H9 (cell line): ENCODE data around the gene SHB. TPM values are rescaled to one million over a fixed set of nuclear protein-coding genes. Genes with fewer than 3 reads are reported as not detected.

Experiments used
- DNase-seq: peaks from one replicate; pipeline ENCODE4 v3.0.0-alpha.2; 2017
- H2AFZ ChIP-seq: one replicate; pipeline ENCODE4 v1.6.1; 2013; ENCODE audit warnings: mild to moderate bottlenecking, low read length, control low read depth, moderate library complexity
- H2AK5ac ChIP-seq: 2 replicates; pipeline ENCODE4 v1.6.1; 2013; ENCODE audit warnings: low read length, control low read depth, mixed read lengths; ENCODE audit not compliant: insufficient read length
- H2BK120ac ChIP-seq: one replicate; pipeline ENCODE4 v1.6.1; 2013; ENCODE audit warnings: low read depth, mild to moderate bottlenecking, low read length, control low read depth, inconsistent platforms; ENCODE audit not compliant: poor library complexity, severe bottlenecking
- H2BK12ac ChIP-seq: 2 replicates; pipeline ENCODE4 v1.6.1; 2013; ENCODE audit warnings: low read length, control low read depth, mixed read lengths, low read depth; ENCODE audit not compliant: insufficient read length
- H2BK15ac ChIP-seq: 2 replicates; pipeline ENCODE4 v1.6.1; 2013; ENCODE audit warnings: low read depth, low read length, control low read depth
- H2BK20ac ChIP-seq: one replicate; pipeline ENCODE4 v1.6.1; 2013; ENCODE audit warnings: low read depth, mild to moderate bottlenecking, low read length, control low read depth, inconsistent platforms; ENCODE audit not compliant: poor library complexity, severe bottlenecking
- H2BK5ac ChIP-seq: 2 replicates; pipeline ENCODE4 v1.6.1; 2013; ENCODE audit warnings: low read length, control low read depth, mixed read lengths; ENCODE audit not compliant: insufficient read length
- H3K14ac ChIP-seq: 2 replicates; pipeline ENCODE4 v1.6.1; 2013; ENCODE audit warnings: low read length, control low read depth; ENCODE audit not compliant: insufficient read depth
- H3K18ac ChIP-seq: 2 replicates; pipeline ENCODE4 v1.6.1; 2013; ENCODE audit warnings: low read depth, mild to moderate bottlenecking, mixed read lengths, low read length, control low read depth; ENCODE audit not compliant: insufficient read length
- H3K23ac ChIP-seq: 2 replicates; pipeline ENCODE4 v1.6.1; 2013; ENCODE audit warnings: low read length, control low read depth, mixed read lengths, low read depth; ENCODE audit not compliant: insufficient read length
- H3K23me2 ChIP-seq: 2 replicates; pipeline ENCODE4 v1.6.1; 2013; ENCODE audit warnings: low read depth, mild to moderate bottlenecking, mixed read lengths, low read length, control low read depth; ENCODE audit not compliant: insufficient read length, poor library complexity, severe bottlenecking
- H3K27ac ChIP-seq: 2 replicates; pipeline ENCODE4 v1.5.1; 2013; ENCODE audit warnings: low read length, control low read depth, mixed read lengths, low read depth; ENCODE audit not compliant: insufficient read length
- H3K27me3 ChIP-seq: 2 replicates; pipeline ENCODE4 v1.6.1; 2013; ENCODE audit warnings: low read length, control low read depth, inconsistent platforms; ENCODE audit not compliant: insufficient read depth
- H3K4ac ChIP-seq: 2 replicates; pipeline ENCODE4 v1.6.1; 2013; ENCODE audit warnings: low read depth, mild to moderate bottlenecking, control low read depth, inconsistent platforms, low read length, moderate library complexity
- H3K4me1 ChIP-seq: 2 replicates; pipeline ENCODE4 v1.6.1; 2013; ENCODE audit warnings: low read length, control low read depth, inconsistent platforms; ENCODE audit not compliant: insufficient read depth
- H3K4me2 ChIP-seq: 2 replicates; pipeline ENCODE4 v1.6.1; 2013; ENCODE audit warnings: low read length, control low read depth, mixed read lengths; ENCODE audit not compliant: insufficient read length, insufficient read depth
- H3K56ac ChIP-seq: 2 replicates; pipeline ENCODE4 v1.6.1; 2013; ENCODE audit warnings: low read depth, mild to moderate bottlenecking, mixed read lengths, low read length, control low read depth; ENCODE audit not compliant: insufficient read length
- H3K79me1 ChIP-seq: 2 replicates; pipeline ENCODE4 v1.6.1; 2013; ENCODE audit warnings: low read depth, mild to moderate bottlenecking, moderate library complexity, low read length, control low read depth, inconsistent platforms; ENCODE audit not compliant: insufficient read depth, poor library complexity, severe bottlenecking
- H3K79me2 ChIP-seq: 2 replicates; pipeline ENCODE4 v1.6.1; 2013; ENCODE audit warnings: low read length, control low read depth, inconsistent platforms; ENCODE audit not compliant: insufficient read depth
- H3K9ac ChIP-seq: 2 replicates; pipeline ENCODE4 v1.6.1; 2013; ENCODE audit warnings: low read length, control low read depth, mixed read lengths; ENCODE audit not compliant: insufficient read length; ENCODE audit errors: extremely low read depth
- H3K9me3 ChIP-seq: one replicate; pipeline ENCODE4 v1.6.1; 2013; ENCODE audit warnings: low read depth, low read length, inconsistent platforms; ENCODE audit not compliant: control insufficient read depth
- H3T11ph ChIP-seq: one replicate; pipeline ENCODE4 v1.6.1; 2013; ENCODE audit warnings: mild to moderate bottlenecking, low read length, control low read depth, inconsistent platforms
- H4K20me1 ChIP-seq: one replicate; pipeline ENCODE4 v1.6.1; 2013; ENCODE audit not compliant: control insufficient read depth, insufficient read length, insufficient read depth
- H4K5ac ChIP-seq: 2 replicates; pipeline ENCODE4 v1.6.1; 2013; ENCODE audit warnings: low read depth, mild to moderate bottlenecking, mixed read lengths, low read length, control low read depth; ENCODE audit not compliant: insufficient read length
- H4K8ac ChIP-seq: replicated peaks from 2 replicates; pipeline ENCODE4 v1.6.1; 2013; ENCODE audit warnings: low read length, control low read depth, mixed read lengths, low read depth; ENCODE audit not compliant: insufficient read length
- H4K91ac ChIP-seq: 2 replicates; pipeline ENCODE4 v1.6.1; 2013; ENCODE audit warnings: low read depth, mild to moderate bottlenecking, moderate library complexity, mixed read lengths, low read length, control low read depth; ENCODE audit not compliant: insufficient read length
- H3K27ac Mint-ChIP-seq, 3 experiments: 2 replicates in 2 of 3; 3 replicates in 1 of 3; pipeline ENCODE4 v1.8.0; 2020 to 2021; ENCODE audit warnings: mixed read lengths in 3 of 3, mild to moderate bottlenecking in 1 of 3, moderate library complexity in 1 of 3
- H3K27me3 Mint-ChIP-seq: 2 replicates; pipeline ENCODE4 v1.8.0; 2021; ENCODE audit warnings: low read depth, mild to moderate bottlenecking, moderate library complexity, mixed read lengths
- H3K36me3 Mint-ChIP-seq, 3 experiments: 2 replicates in 2 of 3; 3 replicates in 1 of 3; pipeline ENCODE4 v1.8.0; 2020 to 2021; ENCODE audit warnings: low read depth in 3 of 3, mixed read lengths in 3 of 3; ENCODE audit not compliant: insufficient read depth in 1 of 3
- H3K4me1 Mint-ChIP-seq, 2 experiments: 2 replicates each; pipeline ENCODE4 v1.8.0; 2020; ENCODE audit warnings: mixed read lengths in 2 of 2
- H3K4me3 Mint-ChIP-seq, 2 experiments: 2 replicates in 1 of 2; 3 replicates in 1 of 2; pipeline ENCODE4 v1.8.0; 2020 to 2021; ENCODE audit warnings: mild to moderate bottlenecking in 2 of 2, mixed read lengths in 2 of 2, moderate library complexity in 1 of 2
- H3K9me3 Mint-ChIP-seq, 2 experiments: 2 replicates in 1 of 2; 3 replicates in 1 of 2; pipeline ENCODE4 v1.8.0; 2020; ENCODE audit warnings: mild to moderate bottlenecking in 2 of 2, mixed read lengths in 2 of 2, moderate library complexity in 1 of 2
- CTCF ChIP-seq: fragments of 200-600 bp; sonication (generic); conservative IDR thresholded peaks from 3 replicates; pipeline ENCODE4 v1.8.0; 2021; ENCODE audit warnings: antibody characterized with exemption, mild to moderate bottlenecking
- WGBS: extraction: QIAGEN DNeasy Blood & Tissue Kit; methylation state at CpG from one replicate; pipeline ENCODE4 v1.1.7; 2013; ENCODE audit warnings: missing lambda C conversion rate, low lambda C conversion rate, mixed read lengths; ENCODE audit not compliant: insufficient read length; ENCODE audit errors: extremely low coverage; 5-methylcytosine and 5-hydroxymethylcytosine counted together
- total RNA-seq: library from RNA; stranded (reverse); gene quantifications from 2 replicates; pipeline ENCODE4 v1.2.1, GENCODE V29; 2021

The SHB gene
- total RNA-seq, 1 experiment from 2014 or later: 14.6 TPM

- Histone ChIP-seq H4K5ac (no peak overlapping the region), H3T11ph (no peak overlapping the region), H4K8ac (no peak overlapping the region), H2BK20ac (no peak overlapping the region), H3K4me2 (no peak overlapping the region), H2BK12ac (no peak overlapping the region), H4K91ac (no peak overlapping the region), H3K27me3 (no peaks in the 10 kb centered on the region), H3K79me2 (no peaks in the 10 kb centered on the region), H4K20me1 (no peaks in the 10 kb centered on the region), H2BK15ac (no peak overlapping the region), H3K4ac (no peak overlapping the region), H3K79me1 (no peaks in the 10 kb centered on the region), H3K9ac (no peak overlapping the region), H3K4me1 (no peaks in the 10 kb centered on the region; the same call in 1 of the 2 replicates), H2AFZ (no peak overlapping the region), H2AK5ac (no peak overlapping the region), H3K14ac (no peak overlapping the region), H3K23ac (no peak overlapping the region), H2BK5ac (no peak overlapping the region), H3K9me3 (no peaks in the 10 kb centered on the region), H3K56ac (no peak overlapping the region), H3K23me2 (no peaks in the 10 kb centered on the region), H3K27ac (no peak overlapping the region), H2BK120ac (no peak overlapping the region), H3K18ac (no peak overlapping the region)
- no CpG with 5 or more reads among the region's 2 CpGs for WGBS
- no peak for DNase-seq
- no peak overlapping the region for H3K4me3 Mint-ChIP-seq
- no peak overlapping the region for H3K27ac Mint-ChIP-seq
- peaks cover 38 to 48% of the 10 kb centered on the region in 2 experiments for H3K4me1 Mint-ChIP-seq
- H3K9me3 Mint-ChIP-seq: no peaks in the 10 kb centered on the region
- peaks cover 0 to 15% (median 3%) of the 10 kb centered on the region in 3 experiments; a peak in 5 of 7 replicates for H3K36me3 Mint-ChIP-seq
- no peaks in the 10 kb centered on the region for H3K27me3 Mint-ChIP-seq
- TF ChIP-seq CTCF: peak; percentile 45
Measured at GRCh38 chr9:37941253-37941652, 127.8 kb downstream of the SHB start.
